Measurements from ENCODE around the gene VAPB.

DNA sequence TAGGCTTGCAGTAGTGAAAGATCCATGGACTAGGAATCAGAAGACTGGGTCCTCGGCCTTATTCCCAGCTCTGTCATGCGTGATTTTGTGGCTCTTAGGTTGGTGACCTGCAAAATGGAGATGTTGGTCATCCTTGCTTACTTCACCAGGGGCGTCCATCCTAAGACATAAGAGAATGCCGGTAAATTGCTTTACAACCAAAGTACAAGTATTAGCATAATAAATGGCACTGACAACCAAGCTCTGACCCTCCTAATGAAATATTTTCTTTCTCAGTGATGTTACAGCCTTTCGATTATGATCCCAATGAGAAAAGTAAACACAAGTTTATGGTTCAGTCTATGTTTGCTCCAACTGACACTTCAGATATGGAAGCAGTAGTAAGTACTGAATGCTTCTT, 45.3 kb downstream of the VAPB start:
- TF ChIP-seq, protein P1, sequence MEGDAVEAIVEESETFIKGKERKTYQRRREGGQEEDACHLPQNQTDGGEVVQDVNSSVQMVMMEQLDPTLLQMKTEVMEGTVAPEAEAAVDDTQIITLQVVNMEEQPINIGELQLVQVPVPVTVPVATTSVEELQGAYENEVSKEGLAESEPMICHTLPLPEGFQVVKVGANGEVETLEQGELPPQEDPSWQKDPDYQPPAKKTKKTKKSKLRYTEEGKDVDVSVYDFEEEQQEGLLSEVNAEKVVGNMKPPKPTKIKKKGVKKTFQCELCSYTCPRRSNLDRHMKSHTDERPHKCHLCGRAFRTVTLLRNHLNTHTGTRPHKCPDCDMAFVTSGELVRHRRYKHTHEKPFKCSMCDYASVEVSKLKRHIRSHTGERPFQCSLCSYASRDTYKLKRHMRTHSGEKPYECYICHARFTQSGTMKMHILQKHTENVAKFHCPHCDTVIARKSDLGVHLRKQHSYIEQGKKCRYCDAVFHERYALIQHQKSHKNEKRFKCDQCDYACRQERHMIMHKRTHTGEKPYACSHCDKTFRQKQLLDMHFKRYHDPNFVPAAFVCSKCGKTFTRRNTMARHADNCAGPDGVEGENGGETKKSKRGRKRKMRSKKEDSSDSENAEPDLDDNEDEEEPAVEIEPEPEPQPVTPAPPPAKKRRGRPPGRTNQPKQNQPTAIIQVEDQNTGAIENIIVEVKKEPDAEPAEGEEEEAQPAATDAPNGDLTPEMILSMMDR (IDR thresholded peaks at IDR 0.05), result no peak
- TF ChIP-seq POLR2A (IDR thresholded peaks at IDR 0.05), result no peak

Measured in lower leg skin (tissue), 3 donors.